ENCODE measurements around the gene VPS72. TPM values are rescaled to one million over a fixed set of nuclear protein-coding genes. Genes with fewer than 3 reads are reported as not detected.
"Not testable (repeated sequence)": the region's sequence is repeated elsewhere in the genome, so short reads cannot be mapped to it uniquely, and the experiment has no call there.

VPS72 gene
- total RNA-seq, 1 donor from 2014 or later = 64.0 TPM

- no peak for TF ChIP-seq CTCF (IDR thresholded peaks at IDR 0.05)
- Mint-ChIP-seq H3K4me3 (ENCODE audit: unreplicated experiment) (no peak overlapping the region), H3K4me1 (ENCODE audit: low read depth) (peaks cover 35% of the 10 kb centered on the region), H3K36me3 (ENCODE audit: low read depth) (peaks cover 2% of the 10 kb centered on the region), H3K9me3 (ENCODE audit: low read depth) (no peaks in the 10 kb centered on the region), H3K27ac (ENCODE audit: unreplicated experiment) (no peak overlapping the region), H3K27me3 (ENCODE audit: low read depth) (no peaks in the 10 kb centered on the region)
- DNase-seq (ENCODE audit: low spot score) = no peak
Observed at GRCh38 chr1:151193856-151194255, 3.9 kb upstream of the VPS72 start.

DNA sequence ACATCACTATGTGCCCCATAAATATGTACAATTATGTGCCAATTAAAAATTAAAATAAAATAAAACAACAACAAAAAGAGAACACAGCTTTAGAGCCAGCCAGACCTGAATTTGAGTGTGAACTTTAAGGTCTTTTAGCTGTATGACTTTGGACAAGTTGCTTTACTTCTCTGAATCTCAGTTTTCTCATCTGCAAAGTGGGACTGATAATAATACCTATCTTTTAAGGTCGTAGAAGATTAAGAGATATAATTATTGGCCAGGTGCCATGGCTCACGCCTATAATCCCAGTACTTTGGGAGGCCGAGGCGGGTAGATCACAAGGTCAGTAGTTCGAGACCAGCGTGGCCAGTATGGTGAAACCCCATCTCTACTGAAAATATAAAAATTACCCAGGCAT lies 3.3 kb upstream of the VPS72 start:
- H3K36me3 Mint-ChIP-seq (ENCODE audit: low read depth) = no peaks in the 10 kb centered on the region
- no peak overlapping the region for H3K4me3 Mint-ChIP-seq (ENCODE audit: unreplicated experiment)
- no peaks in the 10 kb centered on the region for H3K9me3 Mint-ChIP-seq (ENCODE audit: low read depth)
- H3K4me1 Mint-ChIP-seq (ENCODE audit: low read depth) = peaks cover 41% of the 10 kb centered on the region
- H3K27me3 Mint-ChIP-seq (ENCODE audit: low read depth) = no peaks in the 10 kb centered on the region
- no peak overlapping the region for H3K27ac Mint-ChIP-seq (ENCODE audit: unreplicated experiment)
- TF ChIP-seq CTCF (IDR thresholded peaks at IDR 0.05) = no peak
- DNase-seq (ENCODE audit: low spot score) = no peak

DNA sequence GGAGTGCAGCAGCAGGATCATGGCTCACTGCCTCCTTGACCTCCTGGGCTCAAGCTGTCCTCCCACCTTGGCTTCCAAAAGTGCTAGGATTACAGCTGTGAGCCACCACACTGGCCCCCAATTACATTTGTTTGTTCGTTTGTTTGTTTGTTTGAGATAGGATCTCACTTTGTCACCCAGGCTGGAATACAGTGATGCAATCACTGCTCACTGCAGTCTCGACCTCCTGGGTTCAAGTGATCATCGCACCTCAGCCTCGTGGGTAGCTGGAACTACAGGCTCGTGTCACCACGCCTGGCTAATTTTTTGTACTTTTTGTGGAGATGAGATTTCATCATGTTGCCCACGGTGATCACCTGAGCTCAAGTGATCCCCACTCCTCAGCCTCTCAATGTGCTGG lies 2.0 kb upstream of the VPS72 start:
- Mint-ChIP-seq H3K4me1 (ENCODE audit: low read depth) (peaks cover 38% of the 10 kb centered on the region), H3K9me3 (ENCODE audit: low read depth) (no peaks in the 10 kb centered on the region), H3K4me3 (ENCODE audit: unreplicated experiment) (no peak overlapping the region), H3K36me3 (ENCODE audit: low read depth) (no peaks in the 10 kb centered on the region), H3K27ac (ENCODE audit: unreplicated experiment) (no peak overlapping the region), H3K27me3 (ENCODE audit: low read depth) (no peaks in the 10 kb centered on the region)
- no peak for TF ChIP-seq CTCF (IDR thresholded peaks at IDR 0.05)
- peak; percentile 3 for DNase-seq (ENCODE audit: low spot score)

DNA sequence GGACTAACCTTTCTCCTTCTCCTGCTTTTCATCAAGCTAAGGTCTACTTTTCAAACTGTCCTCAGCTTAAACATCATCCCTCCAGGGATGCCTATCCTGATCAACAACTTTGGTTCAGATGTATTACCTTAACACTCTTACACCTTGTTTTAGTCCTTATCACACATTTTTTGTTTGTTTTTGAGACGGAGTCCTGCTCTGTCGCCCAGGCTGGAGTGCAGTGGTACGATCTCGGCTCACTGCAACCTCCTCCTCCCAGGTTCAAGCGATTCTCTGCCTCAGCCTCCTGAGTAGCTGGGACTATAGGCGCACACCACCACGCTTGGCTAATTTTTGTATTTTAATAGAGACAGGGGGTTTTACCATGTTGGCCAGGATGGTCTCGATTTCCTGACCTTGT lies 1.3 kb downstream of the VPS72 start:
- H3K27ac Mint-ChIP-seq (ENCODE audit: unreplicated experiment) = peak overlapping the region; percentile 54
- H3K4me1 Mint-ChIP-seq (ENCODE audit: low read depth) = peaks cover 29% of the 10 kb centered on the region
- not testable (repeated sequence) for H3K9me3 Mint-ChIP-seq (ENCODE audit: low read depth); DNase-seq (ENCODE audit: low spot score); H3K27me3 Mint-ChIP-seq (ENCODE audit: low read depth)
- peak overlapping the region; percentile 99 for H3K4me3 Mint-ChIP-seq (ENCODE audit: unreplicated experiment)
- peaks cover 11% of the 10 kb centered on the region for H3K36me3 Mint-ChIP-seq (ENCODE audit: low read depth)

- Mint-ChIP-seq H3K4me1 (ENCODE audit: low read depth) (peaks cover 29% of the 10 kb centered on the region), H3K27ac (ENCODE audit: unreplicated experiment) (no peak overlapping the region), H3K27me3 (ENCODE audit: low read depth) (no peaks in the 10 kb centered on the region), H3K36me3 (ENCODE audit: low read depth) (peaks cover 20% of the 10 kb centered on the region), H3K9me3 (ENCODE audit: low read depth) (no peaks in the 10 kb centered on the region), H3K4me3 (ENCODE audit: unreplicated experiment) (no peak overlapping the region)
- no peak for DNase-seq (ENCODE audit: low spot score)
- no peak for TF ChIP-seq CTCF (IDR thresholded peaks at IDR 0.05)
Observed at GRCh38 chr1:151187205-151187604, 2.8 kb downstream of the VPS72 start.

DNA sequence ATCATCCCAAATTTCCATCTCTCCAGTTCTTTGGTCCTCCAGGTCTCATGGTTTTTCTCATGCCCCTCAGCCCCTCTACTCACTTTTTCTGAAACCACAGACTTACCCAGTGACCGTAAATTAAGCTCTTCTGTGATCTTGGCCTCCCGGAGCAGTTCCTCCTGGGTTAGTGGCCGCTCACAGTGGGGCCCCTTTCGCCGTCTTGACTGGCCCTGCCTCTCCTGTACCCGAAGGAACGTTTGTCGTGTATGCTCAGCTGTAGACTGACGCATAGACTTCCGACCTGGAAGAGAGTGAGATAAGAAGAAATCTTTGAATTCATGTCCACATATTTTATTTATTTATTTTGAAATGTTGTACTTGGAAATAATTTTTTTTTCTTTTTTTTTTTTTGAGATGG lies 5.8 kb downstream of the VPS72 start:
- TF ChIP-seq CTCF (IDR thresholded peaks at IDR 0.05) = no peak
- DNase-seq (ENCODE audit: low spot score) = no peak
- Mint-ChIP-seq H3K4me3 (ENCODE audit: unreplicated experiment) (no peak overlapping the region), H3K4me1 (ENCODE audit: low read depth) (peaks cover 14% of the 10 kb centered on the region), H3K27me3 (ENCODE audit: low read depth) (no peaks in the 10 kb centered on the region), H3K27ac (ENCODE audit: unreplicated experiment) (no peak overlapping the region), H3K9me3 (ENCODE audit: low read depth) (no peaks in the 10 kb centered on the region), H3K36me3 (ENCODE audit: low read depth) (peaks cover 36% of the 10 kb centered on the region)

Measured in chondrocyte (in vitro differentiated cells).